IPS-NIHi7 (cell line): ENCODE data around the gene OR51E1.

Experiments used
- DNase-seq: peaks from one replicate; pipeline ENCODE4 v3.0.0; 2012; ENCODE audit warnings: mixed read lengths; ENCODE audit errors: extremely low spot score

Gene OR51E1

DNA sequence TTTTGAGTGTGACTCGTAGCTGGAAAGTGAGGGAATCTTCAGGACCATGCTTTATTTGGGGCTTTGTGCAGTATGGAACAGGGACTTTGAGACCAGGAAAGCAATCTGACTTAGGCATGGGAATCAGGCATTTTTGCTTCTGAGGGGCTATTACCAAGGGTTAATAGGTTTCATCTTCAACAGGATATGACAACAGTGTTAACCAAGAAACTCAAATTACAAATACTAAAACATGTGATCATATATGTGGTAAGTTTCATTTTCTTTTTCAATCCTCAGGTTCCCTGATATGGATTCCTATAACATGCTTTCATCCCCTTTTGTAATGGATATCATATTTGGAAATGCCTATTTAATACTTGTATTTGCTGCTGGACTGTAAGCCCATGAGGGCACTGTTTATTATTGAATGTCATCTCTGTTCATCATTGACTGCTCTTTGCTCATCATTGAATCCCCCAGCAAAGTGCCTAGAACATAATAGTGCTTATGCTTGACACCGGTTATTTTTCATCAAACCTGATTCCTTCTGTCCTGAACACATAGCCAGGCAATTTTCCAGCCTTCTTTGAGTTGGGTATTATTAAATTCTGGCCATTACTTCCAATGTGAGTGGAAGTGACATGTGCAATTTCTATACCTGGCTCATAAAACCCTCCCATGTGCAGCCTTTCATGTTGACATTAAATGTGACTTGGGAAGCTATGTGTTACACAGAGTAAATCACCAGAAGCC is 11.0 kb downstream of the OR51E1 start:
- no peak for DNase-seq

DNA sequence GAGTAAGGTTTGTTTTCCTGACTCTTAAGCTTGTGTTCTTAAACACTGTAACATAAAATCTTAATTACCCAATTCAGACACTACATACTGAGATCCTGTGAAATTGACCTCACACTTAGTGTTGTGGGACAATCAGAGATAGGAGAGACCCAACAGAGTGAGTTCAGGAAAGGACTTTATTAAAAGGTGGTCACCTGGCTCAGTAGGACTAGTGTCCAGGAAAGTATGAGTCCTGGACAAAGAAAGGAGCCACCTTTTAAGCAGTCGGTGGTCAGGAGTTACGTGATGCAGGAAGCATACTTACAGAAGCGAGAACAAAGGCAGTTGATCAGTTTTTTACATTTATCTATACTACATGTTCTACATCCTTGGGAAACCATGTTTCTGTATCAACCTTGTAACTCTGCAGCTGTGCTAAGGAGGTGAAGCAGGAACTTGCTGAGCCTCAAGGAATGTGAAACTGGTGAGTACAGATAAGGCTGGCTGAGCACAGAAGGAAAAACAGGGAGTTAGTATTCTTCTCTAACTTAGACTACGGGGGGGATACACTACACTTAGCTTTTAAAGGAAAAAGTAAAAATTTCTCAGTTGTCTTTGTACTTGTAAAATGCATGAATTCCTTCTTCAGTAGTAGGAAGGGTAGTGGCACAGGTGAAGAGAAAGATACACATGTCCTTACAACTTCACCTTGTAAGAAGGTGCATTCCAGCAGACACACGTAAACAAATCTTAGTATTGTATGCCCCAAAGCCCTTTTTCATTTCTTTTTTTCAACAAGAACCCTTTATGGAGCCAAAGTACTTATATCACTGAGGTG is 15.1 kb downstream of the OR51E1 start:
- DNase-seq = no peak

DNA sequence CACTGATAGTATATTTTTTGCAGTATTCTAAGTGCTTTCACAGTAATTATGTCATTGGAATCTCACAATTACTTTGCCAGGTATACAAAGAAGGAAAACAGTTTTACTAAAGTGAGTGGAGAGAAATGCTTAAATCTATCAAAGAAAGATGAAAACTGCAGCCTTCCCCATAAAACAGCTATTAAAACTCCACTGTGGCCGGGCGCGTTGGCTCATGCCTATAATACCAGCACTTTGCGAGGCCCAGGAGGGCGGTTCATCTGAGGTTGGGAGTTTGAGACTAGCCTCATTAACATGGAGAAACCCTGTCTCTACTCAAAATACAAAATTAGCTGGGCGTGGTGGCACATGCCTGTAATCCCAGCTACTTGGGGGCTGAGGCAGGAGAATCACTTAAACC is 19.1 kb downstream of the OR51E1 start:
- DNase-seq = no peak

DNA sequence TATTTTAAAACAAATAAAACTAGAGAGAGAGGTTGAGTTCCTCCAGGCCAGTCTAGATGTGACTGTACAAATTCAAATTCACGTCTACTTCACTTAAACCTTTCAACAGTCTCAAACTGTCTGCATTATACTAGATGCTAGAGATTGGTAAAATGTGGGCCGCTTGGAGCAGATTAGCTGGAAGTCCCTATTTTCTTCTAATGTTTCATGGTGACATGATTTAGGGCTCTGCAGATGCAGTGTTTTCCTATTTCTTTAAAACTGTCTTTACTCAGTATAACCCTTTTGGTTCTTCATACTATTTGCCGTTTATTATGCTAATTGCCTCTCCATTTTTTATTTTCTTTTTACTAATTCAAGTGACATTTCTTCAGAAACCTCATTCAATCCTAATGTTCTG is 20.4 kb downstream of the OR51E1 start:
- no peak for DNase-seq

DNA sequence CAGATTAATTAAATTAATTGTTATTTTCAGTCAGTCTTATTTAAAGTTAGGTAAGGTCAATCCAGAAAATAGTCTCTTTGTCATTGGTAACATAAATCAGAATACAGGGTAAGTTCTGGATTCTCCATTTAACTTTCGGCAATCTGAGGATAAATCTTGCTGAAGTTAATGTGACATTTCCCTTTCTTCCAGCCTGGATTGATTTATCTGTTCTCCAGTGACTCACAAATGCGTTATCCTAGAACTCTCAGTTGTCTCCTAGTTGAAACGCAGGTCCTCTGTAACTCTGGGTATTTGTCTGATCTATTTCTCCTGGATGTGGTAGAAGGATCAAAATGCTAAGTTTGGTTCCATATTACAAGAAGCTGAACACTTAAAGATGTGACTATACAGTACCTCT is 21.0 kb downstream of the OR51E1 start:
- DNase-seq = no peak

DNA sequence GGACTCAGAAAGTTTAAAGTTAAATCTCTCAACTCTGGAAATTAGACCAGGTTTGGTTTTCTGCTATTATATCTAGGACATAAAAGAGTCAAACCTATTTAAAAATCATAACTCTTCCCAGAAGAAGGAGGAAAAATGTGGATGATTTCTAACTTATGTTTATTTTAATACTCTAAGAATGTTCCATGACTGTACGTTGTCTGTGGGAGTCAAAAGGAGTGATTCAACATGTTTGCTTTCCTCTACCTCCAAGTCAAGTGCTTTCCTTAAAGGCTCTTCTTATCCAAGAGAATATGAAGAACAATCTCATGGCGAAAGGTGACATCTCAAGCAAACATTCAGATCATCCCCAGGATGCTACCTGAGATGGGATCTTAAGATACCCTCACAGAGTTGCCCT is 21.6 kb downstream of the OR51E1 start:
- DNase-seq = no peak

DNA sequence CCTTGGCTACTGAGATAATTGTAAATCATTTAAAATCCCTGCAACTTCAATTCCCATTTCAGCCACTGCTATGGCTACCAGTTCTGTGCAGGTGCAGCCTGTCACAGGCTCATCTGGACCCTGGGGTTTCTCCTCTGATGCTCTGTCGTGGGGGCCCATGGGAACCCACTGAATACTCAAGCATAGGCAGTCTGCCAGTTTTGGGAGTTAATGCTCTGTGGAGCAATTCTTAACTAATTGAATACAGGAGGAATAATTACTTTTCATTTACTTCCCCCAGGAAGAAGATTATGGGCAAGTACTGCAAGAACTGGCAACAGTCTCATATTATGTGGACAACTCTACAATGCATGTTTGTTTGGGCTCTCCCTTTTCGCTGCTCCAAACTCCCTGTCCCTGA is 28.0 kb downstream of the OR51E1 start:
- no peak for DNase-seq

DNA sequence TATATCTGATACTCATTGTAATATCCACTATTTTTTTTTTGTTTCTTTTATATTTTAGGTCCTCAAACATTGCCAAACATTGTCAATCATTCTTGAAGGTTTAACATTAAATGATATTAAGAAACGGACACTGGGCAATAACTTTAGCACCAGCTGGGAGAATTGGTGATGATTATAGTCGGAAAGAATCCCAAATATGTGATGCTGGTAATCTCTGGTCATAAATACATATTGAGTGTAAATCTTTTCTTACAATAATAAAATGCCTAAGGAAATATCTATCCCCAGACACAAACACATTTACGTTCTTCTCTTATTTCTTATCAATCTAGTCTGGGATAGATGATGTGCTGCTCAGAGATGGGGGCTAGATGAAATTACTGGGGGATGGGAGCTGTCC is 28.7 kb downstream of the OR51E1 start:
- no peak for DNase-seq

DNA sequence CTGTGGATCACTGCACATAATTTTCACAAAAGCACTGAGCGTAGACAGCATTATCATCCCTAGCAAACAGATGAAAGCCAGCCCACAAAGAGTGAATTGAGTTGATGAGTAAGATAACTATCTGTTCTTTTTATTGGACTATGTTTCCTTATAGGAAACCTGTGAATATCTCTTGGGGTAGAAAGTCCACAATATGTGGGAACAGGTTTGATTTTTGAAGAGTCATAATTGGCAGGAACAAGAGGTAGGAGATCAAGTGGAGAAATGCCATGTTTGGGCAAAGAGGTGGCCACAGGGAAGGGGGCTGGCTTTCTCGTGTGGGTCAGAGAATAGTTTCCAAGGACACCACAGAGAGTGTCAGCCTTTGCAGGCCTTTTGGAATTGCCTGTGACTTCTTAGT is 30.0 kb downstream of the OR51E1 start:
- no peak for DNase-seq

DNA sequence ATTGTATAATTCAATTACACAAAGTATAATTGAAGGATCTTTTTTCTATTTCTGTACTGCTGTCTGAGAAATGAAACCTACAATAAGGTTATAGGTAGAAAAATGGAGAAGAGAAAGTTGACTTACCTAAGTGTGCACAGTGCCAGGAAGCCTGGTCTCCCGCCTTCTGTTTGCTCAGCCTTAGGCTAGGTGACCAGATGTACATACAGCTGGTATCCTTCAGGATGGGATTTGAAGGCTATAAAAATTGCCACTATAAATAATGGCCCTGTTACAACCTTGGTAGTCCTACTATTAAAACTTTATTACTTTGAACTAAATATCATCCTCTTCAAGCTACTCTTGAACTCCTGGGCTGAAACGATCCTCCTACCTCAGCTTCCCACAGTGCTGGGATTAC is 34.2 kb downstream of the OR51E1 start:
- DNase-seq = no peak

DNA sequence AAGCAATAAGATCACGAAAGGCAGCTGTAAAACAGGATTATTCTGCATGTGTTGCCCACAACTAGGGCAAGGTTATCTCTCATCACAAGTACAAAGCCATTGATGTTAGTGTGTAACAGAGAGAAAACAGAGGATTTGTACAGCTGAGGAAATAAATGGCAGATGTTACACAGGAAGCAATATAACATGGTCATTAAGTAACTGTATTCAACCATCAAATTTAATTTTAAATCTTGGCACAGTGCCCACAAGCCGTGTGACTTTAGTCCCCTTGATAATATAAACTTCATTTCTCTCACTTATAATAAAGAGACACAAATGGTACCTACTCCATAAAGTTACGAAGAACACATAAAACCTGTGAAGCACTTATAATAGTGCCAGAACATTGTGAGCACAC is 36.6 kb downstream of the OR51E1 start:
- DNase-seq = no peak

DNA sequence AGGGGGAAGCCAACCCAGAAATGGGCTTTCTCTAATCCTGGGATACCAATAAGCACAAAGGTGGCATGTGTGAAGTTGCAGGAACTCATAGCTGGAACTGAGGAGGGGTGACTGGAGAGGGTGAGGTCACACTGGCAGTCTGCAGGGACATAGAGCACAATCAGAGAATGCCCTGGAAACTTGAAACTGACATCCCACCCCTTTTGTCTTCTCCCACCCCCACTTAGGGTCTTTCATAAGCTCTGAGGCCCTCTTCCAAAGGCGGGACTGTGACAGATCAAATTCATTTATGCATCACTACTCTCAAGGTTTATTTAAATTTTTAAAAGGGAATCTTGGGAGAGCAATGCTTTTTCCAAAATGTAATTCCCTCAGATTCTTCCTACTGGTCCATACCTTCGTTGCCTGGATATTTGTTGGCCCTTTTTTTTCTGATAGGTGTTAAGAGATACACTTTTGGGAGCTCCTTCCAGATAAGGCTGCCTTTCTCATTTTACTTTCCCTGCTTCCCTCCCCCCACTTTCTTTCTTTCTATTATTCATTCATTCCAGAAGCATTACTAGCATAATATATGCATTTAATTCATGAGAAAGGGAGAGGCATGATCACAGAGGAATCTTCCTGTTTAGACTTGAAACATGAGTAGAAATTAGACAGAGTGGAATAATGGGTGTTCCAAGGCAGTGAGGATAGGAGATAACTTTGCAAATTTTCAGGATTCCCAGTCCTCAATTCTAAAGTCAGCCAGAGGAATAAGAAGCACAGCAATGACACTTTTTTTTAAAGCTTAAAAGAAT is 39.0 kb downstream of the OR51E1 start:
- DNase-seq = no peak

DNA sequence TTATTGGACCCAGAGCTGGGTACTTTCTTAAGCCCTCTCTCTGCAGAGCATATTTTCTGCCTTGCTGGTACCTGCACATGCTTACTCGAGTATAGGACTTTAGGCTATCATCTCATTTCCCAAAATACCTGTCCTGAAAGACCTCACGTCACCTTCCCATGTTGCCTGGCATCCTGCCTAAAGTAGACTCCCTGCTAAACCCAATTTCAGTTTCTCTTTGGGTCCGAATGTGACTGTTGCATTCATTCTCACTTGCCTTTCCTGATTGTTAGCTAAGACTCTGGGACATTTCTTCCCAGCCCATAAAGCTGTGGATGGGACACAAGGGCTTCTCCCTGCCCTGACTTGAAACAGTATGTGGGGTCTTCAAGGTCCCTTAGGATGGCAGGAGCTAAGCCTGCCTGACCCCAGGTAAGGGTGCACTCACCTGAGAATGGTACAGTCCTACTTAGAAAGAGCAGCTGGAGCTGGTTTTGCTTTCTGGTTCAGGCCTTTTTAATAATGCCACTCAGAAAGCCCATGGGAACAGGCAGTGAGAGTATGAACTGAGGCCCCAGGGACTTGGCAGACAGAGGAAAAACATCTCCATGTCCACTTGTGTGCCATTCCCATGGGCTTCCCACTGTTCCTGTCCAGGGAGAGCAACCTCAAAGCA is 41.0 kb downstream of the OR51E1 start:
- DNase-seq = no peak

DNA sequence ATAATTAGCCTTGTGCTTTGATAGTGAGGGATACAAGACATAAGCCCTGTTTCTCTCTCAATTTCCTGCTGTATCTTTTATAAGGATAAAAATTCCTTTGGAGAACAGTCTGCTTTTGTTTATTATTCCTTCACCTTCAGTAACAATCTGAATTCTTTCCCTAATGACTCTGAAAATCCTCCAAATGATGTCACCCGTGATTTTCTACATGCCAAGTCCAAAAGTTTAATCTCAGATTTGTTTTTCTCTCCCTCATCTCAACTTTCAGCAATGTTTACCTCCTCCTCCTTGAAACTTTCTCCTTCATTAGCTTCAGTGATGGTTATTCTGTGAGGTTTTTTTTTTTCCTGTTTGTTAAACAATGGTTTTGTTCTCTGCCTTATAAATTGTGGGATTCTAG is 51.7 kb downstream of the OR51E1 start:
- no peak for DNase-seq

DNA sequence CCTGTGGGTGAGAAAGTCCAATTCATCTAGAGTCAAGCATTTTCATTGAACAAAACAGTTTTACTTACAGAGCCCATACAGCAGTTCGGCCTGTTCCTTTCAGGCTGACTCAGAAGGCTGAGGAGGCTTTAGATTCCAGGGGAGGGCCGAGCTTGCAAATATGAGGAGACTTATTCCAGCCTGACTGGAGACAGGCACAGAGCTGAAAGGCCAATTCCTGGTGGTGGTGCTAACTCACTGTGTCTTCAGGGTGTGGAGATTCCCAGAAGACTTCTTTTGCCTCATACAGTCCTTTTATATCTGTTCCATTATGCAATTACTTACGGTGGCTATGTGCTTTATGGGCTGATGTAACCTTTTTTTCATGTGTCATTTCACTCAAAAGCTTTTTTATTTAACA is 53.8 kb downstream of the OR51E1 start, which contains the start of gene OR51E2:
TSS of gene OR51E2 (minus strand) at position 269 of the 400 bp plus-strand sequence. CDS start 15,142 bp downstream, outside the sequence.
- peak; percentile 29 for DNase-seq

DNA sequence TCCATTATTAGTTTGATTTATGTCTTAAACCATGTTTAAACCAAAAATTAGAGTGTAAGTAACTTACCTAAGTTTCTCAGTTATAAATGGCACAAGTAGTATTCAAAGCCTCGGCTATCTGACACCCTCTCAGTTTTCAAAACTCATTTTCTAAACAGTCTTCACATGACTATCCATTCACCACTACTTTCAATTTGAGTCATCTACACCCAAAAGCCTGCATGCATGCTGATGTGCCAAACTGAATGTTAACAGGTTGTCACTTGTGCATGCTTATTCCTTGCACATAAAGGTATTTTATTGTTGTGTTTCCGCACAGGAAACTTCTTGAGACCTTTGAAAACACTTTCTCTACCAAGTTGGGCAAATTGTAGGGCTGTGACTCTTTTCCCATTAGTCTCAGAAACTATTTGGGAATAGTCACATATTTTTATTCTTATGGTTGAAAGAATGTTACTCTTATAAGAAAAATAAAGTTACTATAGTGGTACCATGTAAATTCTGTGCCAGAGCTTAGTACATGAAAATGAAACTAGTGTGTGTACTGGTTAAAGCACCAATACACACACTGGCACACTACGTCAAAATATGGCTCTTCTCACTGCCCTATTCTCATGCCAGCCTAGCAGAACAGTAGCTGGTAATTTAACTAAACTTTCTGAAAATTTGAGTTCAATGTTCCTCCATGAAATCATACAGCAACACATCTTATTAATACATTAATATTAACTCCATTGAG is 56.1 kb downstream of the OR51E1 start:
- DNase-seq = no peak

DNA sequence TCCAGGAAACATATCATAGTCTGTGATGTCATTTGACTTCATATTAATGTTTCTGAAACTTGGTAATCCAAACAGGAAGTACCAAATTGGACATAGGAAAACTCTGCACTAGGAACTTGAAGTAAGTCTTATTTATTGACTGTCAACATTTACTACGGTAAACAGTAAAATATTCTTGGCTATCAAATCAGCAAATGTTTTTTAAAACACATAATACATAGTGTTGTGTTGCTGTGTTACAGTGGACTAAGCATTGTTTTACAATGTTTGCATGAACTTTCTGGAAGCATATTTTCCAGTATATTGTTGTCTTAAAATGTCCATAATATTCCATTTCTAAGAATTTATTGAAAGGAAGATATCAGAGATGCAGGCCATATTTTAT is 56.6 kb downstream of the OR51E1 start:
- DNase-seq = no peak

DNA sequence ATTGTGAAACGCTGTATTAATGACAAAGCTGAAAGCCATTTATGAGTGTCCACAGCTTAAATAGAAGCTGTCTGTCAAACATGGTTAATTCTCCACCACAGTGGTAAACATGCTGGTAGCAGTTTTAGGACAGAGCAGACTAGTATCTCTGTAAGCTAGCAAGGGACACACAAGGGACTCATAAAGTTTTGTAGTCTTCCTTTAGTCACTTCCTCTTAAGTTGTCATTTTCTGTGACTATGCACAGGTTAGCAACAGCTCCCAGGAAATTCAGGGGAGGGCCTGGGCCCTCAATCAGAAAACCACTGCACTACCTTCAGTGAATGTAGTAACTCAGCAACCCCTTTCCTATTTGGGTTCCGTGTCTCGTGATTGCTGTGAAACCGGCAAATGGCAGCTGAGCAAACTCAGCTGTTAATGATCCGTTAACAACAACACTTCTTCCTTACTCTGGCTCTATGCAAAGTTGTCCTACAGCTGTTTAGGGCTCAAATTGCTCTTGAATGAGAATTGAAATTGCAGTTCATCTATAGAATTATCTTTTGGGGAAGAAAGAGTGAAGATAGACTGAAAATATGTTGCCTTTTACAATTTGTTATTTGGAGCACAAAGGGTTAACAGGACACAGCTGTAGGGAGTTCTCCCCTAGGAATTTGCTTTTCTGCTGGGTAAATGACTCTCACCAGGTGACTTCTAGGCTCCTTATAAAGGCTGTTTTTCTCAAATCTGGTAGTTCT is 60.4 kb downstream of the OR51E1 start, which contains the start of gene MMP26:
TSS of gene MMP26 (plus strand) at position 731 of the 736 bp plus-strand sequence.
- DNase-seq = peak; percentile 45

DNA sequence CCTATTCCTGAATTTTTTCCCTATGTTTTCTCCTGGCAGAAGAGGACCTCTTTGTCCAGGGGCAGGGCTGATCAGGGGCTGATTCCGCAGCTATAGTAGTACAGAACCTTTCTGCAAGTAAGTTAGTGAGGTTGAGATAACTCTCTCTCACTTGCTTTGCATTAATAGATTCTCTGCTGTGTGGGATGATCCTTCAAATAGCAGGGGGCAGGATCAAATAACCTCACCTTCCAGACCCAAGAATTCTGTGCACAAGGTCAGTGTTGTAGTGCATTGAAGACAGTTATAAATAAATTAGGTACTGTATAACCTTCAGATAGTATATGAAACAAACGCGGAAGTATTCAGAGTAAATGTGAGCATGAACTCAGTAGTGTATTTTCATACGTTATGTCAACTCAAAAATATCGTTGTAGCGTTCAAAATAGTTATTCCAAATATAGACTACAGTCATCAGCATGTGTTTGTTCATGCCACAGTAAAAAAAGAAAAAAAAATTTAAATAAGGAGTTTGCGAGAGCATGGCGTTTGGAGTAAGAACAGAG is 61.1 kb downstream of the OR51E1 start:
- peak; percentile 9 for DNase-seq
